GM19328 (cell line): ENCODE results near the gene VSIG10L.
A peak's percentile ranks its signal among the peaks of the same experiment; 100 is the strongest.

Experiments used
- ATAC-seq: cut with Tn5 transposase; IDR thresholded peaks from one replicate; pipeline ENCODE4 v1.9.1; 2021; ENCODE audit warnings: mild to moderate bottlenecking, moderate library complexity; ENCODE audit not compliant: unreplicated experiment

VSIG10L gene

GRCh38 chr19:51339313-51339686 is 2.6 kb downstream of the VSIG10L start:
- no peak for ATAC-seq

GRCh38 chr19:51338563-51339312 is 3.2 kb downstream of the VSIG10L start:
- ATAC-seq = peak; percentile 52

- ATAC-seq = no peak
Measured at GRCh38 chr19:51337861-51338562, 3.9 kb downstream of the VSIG10L start.

- ATAC-seq = no peak
Measured at GRCh38 chr19:51337141-51337860, 4.6 kb downstream of the VSIG10L start.

- ATAC-seq = no peak
Measured at GRCh38 chr19:51333836-51334460, 8.0 kb downstream of the VSIG10L start.

- no peak for ATAC-seq
Measured at GRCh38 chr19:51331716-51332115, 10.2 kb downstream of the VSIG10L start.

- ATAC-seq = no peak
Measured at GRCh38 chr19:51331193-51331592, 10.7 kb downstream of the VSIG10L start.

GRCh38 chr19:51330366-51330765 is 11.6 kb downstream of the VSIG10L start:
- no peak for ATAC-seq

GRCh38 chr19:51329411-51329810 is 12.5 kb downstream of the VSIG10L start:
- no peak for ATAC-seq

GRCh38 chr19:51327066-51328001 is 14.6 kb downstream of the VSIG10L start:
- ATAC-seq = no peak

GRCh38 chr19:51326216-51327065 is 15.5 kb downstream of the VSIG10L start:
- ATAC-seq = no peak

- no peak for ATAC-seq
Measured at GRCh38 chr19:51325161-51325976, 16.6 kb downstream of the VSIG10L start.

- ATAC-seq = no peak
Measured at GRCh38 chr19:51324167-51324481, 17.8 kb downstream of the VSIG10L start.

- no peak for ATAC-seq
Measured at GRCh38 chr19:51323481-51324166, 18.3 kb downstream of the VSIG10L start.

- no peak for ATAC-seq
Measured at GRCh38 chr19:51321799-51322198, 20.1 kb downstream of the VSIG10L start.

- no peak for ATAC-seq
Measured at GRCh38 chr19:51320280-51320657, 21.7 kb downstream of the VSIG10L start.

- no peak for ATAC-seq
Measured at GRCh38 chr19:51319649-51320279, 22.2 kb downstream of the VSIG10L start.
